ENCODE data around the gene CSNK1A1. TPM values are rescaled to one million over a fixed set of nuclear protein-coding genes. Genes with fewer than 3 reads are reported as not detected.

CSNK1A1 gene
- total RNA-seq, 1 donor from 2014 or later = 191 TPM

GRCh38 chr5:149552553-149553160 lies 1.4 kb upstream of the CSNK1A1 start:
- ATAC-seq (no peak), DNase-seq (no peak)
- Histone ChIP-seq H3K27ac (no peak overlapping the region), H3K27me3 (no peaks in the 10 kb centered on the region), H3K4me3 (no peak overlapping the region), H3K4me1 (peaks cover 20% of the 10 kb centered on the region), H3K9me3 (no peaks in the 10 kb centered on the region), H3K36me3 (peaks cover 21% of the 10 kb centered on the region)
- intact Hi-C loops (cut with DNase I) = loop anchor here (5.0 kb wide), 1 partner anchor 110 kb away; no protein-coding TSS in a partner anchor
- TF ChIP-seq CTCF (IDR thresholded peaks at IDR 0.05) = no peak

- TF ChIP-seq CTCF (IDR thresholded peaks at IDR 0.05) = no peak
- Histone ChIP-seq H3K4me3 (peak overlapping the region; percentile 99), H3K27me3 (no peaks in the 10 kb centered on the region), H3K27ac (peak overlapping the region; percentile 99), H3K9me3 (no peaks in the 10 kb centered on the region), H3K36me3 (peaks cover 27% of the 10 kb centered on the region), H3K4me1 (peaks cover 26% of the 10 kb centered on the region)
- no peak for ATAC-seq
- no peak for DNase-seq
- intact Hi-C loops (cut with DNase I) = loop anchor here (5.0 kb wide), 1 partner anchor 110 kb away; no protein-coding TSS in a partner anchor
Measured at GRCh38 chr5:149552038-149552494, 827 bp upstream of the CSNK1A1 start.

GRCh38 chr5:149550594-149551226 lies 529 bp downstream of the CSNK1A1 start:
- H3K27ac ChIP-seq = peak overlapping the region; percentile 99
- peak; percentile 9 for ATAC-seq
- H3K4me3 ChIP-seq = peak overlapping the region; percentile 99
- intact Hi-C loops (cut with DNase I) = loop anchor here (5.0 kb wide), 1 partner anchor 108 kb away; no protein-coding TSS in a partner anchor
- peaks cover 39% of the 10 kb centered on the region for H3K36me3 ChIP-seq
- DNase-seq = no peak
- H3K4me1 ChIP-seq = peaks cover 40% of the 10 kb centered on the region
- H3K27me3 ChIP-seq = no peaks in the 10 kb centered on the region
- no peak for TF ChIP-seq CTCF (IDR thresholded peaks at IDR 0.05)
- H3K9me3 ChIP-seq = no peaks in the 10 kb centered on the region

- peak overlapping the region; percentile 99 for H3K27ac ChIP-seq
Measured at GRCh38 chr5:149550268-149550583, 1.0 kb downstream of the CSNK1A1 start.

More at GRCh38 chr5:149550268-149550583, 1.0 kb downstream of the CSNK1A1 start:
- no peaks in the 10 kb centered on the region for H3K9me3 ChIP-seq
- peaks cover 44% of the 10 kb centered on the region for H3K4me1 ChIP-seq
- TF ChIP-seq CTCF (IDR thresholded peaks at IDR 0.05) = no peak
- intact Hi-C loops (cut with DNase I) = loop anchor here (5.0 kb wide), 1 partner anchor 108 kb away; no protein-coding TSS in a partner anchor
- H3K36me3 ChIP-seq = peaks cover 44% of the 10 kb centered on the region
- peak; percentile 8 for ATAC-seq
- peak overlapping the region; percentile 99 for H3K4me3 ChIP-seq
- no peak for DNase-seq
- no peaks in the 10 kb centered on the region for H3K27me3 ChIP-seq

Measured in upper lobe of right lung (tissue), 1 donor.